ENCODE results near the gene FAHD1.
"Not testable (repeated sequence)": the region's sequence is repeated elsewhere in the genome, so short reads cannot be mapped to it uniquely, and the experiment has no call there.

FAHD1 gene

GRCh38 chr16:1857433-1858097 is 30.6 kb downstream of the FAHD1 start:
- no peak for DNase-seq

DNA sequence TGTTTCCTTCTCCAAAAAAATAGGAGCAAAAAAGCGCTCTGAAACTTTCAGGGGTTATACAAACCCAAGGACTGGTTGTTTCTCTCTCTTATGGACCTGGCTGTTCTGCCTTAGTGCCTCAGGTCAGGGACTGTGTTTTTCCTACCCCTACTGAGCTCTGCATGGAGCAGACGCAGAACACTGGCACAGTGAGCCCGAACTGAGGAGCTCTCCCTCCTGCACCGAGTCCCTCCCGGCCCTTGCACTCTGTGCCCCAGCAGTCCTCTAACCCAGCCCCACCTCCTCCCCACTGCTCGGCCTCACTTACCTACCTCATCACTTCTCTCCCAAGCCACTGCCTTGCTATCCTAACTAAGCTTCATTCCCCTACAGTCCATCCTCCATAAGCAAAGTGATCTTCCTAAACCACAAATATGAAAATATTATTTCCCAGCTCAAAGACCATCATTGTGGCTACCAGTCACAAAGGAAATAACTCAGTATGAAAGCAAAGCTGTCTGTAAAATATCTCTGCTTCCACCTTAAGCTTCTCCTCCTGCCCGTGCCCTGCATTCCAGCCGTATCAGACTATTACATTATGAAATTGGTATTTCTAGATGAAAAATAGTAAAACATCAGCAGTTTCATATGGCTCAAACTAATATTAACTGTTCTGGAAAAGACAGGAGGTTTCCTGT is 31.3 kb downstream of the FAHD1 start:
- no peak for DNase-seq

DNA sequence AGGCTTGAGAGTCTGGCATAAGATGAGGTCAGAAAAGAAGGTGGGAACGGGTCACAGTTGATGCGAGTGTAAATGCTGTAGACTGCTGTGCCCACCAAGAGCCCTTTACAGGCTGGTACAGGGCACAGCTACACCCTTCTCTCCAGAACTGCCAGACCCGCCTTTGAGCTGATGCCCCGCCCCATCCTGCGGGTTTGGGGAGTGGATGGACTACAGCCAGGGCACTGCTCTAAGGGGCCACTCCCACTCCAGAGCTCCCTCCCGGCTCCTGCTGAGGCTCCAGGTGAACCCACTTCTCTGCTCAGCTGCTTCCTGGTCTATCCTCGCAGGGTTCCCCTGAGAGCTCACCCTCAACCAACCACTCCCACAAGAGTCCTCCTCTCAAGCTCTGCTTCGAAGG is 32.6 kb downstream of the FAHD1 start:
- DNase-seq: no peak

- DNase-seq: no peak
Observed at GRCh38 chr16:1861730-1862129, 34.7 kb downstream of the FAHD1 start.

DNA sequence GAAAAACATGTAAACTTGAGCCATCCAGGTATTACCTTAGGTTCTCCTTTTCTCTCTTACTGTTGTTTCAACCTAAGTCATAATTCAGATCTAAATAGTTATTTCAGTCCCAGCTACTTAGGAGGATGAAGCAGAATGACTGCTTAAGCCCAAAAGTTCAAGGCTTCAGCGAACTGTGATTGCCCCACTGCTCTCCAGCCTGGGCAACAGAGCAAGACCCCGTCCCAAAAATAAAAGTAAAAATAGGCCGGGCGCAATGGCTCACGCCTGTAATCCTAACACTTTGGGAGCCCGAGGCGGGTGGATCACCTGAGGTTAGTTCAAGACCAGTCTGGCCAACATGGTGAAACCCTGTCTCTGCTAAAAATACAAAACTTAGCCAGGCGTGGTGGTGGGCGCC is 35.4 kb downstream of the FAHD1 start:
- no peak for DNase-seq

GRCh38 chr16:1863681-1864460 is 36.9 kb downstream of the FAHD1 start:
- no peak for DNase-seq

DNA sequence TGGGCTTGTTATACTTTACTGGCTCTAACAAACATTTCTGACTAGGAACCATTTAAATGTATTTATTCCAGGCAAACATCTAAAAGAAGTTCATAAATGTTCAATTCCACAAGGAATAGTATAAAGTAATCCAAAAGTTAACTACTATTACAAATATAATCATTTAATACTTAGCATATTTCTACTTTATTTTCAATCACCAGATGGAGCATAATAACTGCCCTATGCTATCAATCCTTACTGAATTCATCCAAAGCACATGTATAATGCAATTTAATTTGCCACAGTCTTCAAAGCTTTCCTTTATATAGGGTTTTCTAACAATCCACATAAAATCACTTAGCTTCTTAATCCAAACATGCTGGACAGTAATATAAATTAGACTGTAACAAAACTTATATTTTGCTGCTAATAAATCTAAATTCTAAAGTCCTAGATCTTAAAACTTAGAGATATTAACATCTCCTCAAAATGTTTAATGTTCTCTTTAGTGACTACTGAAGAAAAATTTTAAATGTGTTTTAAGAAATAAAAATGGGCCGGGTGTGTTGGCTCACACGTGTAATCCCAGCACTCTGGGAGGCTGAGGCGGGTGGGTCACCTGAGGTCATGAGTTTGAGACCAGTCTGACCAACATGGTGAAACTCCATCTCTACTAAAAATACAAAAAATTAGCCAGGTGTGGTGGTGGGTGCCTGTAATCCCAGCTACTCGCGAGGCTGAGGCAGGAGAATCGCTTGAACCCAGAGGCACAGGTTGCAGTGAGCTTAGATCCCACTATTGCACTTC is 39.1 kb downstream of the FAHD1 start:
- DNase-seq: no peak

- DNase-seq: no peak
Observed at GRCh38 chr16:1870365-1871082, 43.5 kb downstream of the FAHD1 start.

DNA sequence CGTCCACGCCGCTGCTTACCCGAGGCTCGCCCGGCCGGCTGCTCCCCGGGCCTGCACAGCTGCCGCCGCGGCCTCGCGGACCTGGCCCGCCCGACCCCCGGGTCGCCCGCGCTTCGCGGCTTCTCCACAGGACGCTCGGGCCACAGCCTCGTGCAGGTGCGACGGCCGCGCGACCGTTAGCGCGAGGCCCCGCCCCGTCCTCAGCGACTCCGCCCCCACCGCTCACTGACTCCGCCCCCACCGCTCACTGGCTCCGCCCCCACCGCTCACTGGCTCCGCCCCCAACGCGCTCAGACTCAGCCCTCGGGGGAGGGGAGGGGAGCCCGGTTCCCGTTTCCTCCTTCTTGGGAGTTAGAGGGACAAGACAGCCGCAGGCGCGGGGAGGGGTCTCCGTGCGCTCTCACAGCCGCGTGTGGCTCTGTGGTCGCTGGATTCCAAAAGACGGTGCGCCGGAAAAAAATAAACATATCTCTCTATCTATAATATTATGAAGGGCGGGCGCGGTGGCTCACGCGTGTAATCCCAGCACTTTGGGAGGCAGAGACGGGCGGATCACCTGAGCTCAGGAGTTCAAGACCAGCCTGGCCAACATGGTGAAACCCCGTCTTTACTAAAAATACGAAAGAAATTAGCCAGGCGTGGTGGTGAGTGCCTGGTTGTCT is 45.1 kb downstream of the FAHD1 start, which contains the start of gene MEIOB:
TSS of gene MEIOB (minus strand) at position 191 of the 662 bp plus-strand sequence. CDS start 3,989 bp downstream, outside the sequence.
- DNase-seq: no peak

DNA sequence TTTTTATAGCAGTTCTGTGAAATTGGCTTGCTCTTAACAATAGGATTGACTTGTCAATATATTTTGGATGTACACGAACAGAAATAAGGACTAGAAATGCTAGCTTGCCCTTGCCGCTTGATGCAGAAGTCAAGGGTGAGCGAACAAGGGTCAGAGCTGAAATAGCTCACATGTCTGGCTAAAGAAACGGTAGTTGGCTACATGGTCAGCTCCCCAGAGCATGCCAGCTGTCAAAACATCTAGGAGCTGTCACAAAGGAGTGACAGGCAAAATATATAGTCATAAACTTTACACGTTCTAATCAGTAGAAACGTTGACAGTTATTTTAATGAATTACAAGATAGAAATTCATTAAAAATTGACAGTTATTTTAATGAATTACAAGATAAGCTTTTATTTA is 47.8 kb downstream of the FAHD1 start:
- no peak for DNase-seq

DNA sequence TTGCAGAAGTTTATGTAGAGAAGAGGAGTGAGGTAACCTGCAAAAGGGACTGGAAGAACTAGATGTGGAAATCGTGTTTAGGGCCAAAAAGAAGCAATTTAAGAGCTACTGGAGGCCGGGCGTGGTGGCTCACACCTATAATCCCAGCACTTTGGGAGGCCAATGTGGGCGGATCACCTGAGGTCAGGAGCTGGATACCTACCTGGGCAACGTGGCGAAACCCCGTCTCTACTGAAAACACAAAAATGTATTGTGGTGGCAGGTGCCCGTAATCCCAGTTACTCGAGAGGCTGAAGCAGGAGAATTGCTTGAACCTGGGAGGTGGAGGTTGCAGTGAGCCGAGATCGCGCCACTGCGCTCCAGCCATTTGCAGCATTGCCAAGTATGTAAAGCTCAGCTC is 49.1 kb downstream of the FAHD1 start:
- DNase-seq: not testable (repeated sequence)

GRCh38 chr16:1876468-1876867 is 49.5 kb downstream of the FAHD1 start:
- no peak for DNase-seq

- DNase-seq: no peak
Observed at GRCh38 chr16:1877089-1877488, 50.1 kb downstream of the FAHD1 start.

- DNase-seq: no peak
Observed at GRCh38 chr16:1877804-1878203, 50.8 kb downstream of the FAHD1 start.

DNA sequence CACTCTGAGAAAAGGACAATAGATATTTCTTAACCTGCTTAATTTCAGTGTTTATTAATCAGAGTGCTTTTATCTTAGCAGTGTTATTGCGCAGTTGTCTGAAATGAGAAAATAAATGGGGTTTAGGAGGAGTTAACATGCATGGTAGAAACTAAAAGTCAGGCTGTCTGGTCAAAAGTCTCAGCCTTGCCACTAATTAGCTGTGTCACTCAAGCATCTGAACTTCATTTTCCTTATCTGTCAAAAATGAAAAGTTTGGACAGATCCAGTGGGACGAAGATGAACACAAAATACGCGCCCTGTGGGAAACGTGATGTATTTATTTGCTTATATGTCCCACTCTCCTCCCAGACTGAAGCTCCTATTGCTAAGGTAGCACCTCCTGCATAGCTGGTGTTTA is 51.2 kb downstream of the FAHD1 start:
- no peak for DNase-seq
